H54 (cell line): ENCODE data around the gene CELF1.

Experiments
- DNase-seq: peaks from one replicate; pipeline ENCODE4 v3.0.0; 2011; ENCODE audit warnings: low spot score, mixed read lengths; ENCODE audit not compliant: insufficient read length
- FAIRE-seq: peaks from 3 replicates; lab custom pipeline; 2011; peaks lifted over from hg19 to GRCh38; lab: Jason Lieb, UNC
- POLR2A ChIP-seq: IDR thresholded peaks from 2 replicates; pipeline ENCODE4 v1.6.1; 2011; ENCODE audit warnings: low read depth, mild to moderate bottlenecking, low read length

The CELF1 gene

DNA sequence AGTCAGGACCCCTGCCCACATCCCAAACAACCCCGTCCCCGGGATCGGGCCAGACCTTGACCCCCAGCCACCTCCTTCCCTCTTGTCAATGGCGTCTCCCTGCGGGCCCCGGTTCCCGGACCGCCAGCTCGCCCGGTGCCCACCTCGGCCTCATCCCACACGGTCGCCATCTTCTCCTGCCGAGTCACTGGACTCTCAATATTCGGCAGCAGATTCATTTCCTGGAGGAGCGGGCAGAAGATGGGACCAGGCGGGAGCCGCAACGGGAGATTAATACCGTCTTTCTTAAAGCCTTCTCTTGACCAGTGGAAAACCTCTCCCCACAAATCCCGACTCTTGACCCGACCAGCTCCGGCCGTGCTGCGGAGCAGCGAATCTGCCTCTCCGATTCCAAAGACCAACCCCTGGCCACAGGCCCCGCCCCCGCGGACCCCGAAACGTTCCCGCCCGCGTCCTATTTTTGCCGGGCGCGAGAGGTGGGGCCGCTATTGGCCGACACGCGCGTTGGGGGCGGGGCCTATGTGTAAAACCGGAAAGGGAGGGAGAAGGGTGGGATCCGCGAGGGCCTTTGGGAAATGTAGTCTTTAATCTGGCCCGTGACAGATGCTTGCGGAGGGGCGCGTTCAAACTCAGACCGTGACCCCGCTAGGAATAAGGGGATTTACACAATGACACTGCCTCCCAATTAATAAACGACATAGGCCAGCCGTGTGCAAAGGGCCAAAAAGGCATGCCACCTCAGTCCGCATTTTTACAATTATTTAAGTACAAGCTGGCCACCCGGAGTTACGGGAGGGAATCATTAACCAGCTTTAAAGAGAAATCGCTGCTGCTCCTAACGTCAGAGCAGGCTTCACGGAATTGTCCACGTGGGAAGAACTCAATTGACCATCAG lies 126.6 kb downstream of the CELF1 start, which contains the start of gene PSMC3:
Gene PSMC3 (minus strand): TSS at position 378 of the 895 bp plus-strand sequence. CDS start 160 bp downstream, at position 218.
- FAIRE-seq: no peak
- DNase-seq: peak; percentile 82
- TF ChIP-seq POLR2A: peak; percentile 70

DNA sequence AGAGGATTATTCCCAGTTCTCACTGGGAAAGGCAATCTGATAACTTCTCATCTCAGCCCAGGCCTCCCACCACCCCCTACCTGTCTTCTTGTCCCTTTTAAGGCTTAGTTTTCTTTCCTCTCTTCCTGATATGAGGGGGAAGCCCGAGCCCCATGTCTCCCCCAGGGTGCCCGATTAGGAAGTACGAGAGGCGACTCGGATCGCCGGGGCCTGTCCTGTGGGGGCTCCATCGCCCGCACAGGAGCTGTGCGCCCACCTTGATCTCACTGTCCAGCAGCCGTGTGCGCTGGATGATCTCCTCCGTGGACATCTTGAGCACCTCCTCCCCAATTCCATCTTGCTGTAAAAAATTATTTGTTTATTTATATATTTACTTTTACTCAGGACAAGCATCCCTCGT lies 127.3 kb downstream of the CELF1 start:
- DNase-seq (no peak), FAIRE-seq (no peak)
- TF ChIP-seq POLR2A: no peak

DNA sequence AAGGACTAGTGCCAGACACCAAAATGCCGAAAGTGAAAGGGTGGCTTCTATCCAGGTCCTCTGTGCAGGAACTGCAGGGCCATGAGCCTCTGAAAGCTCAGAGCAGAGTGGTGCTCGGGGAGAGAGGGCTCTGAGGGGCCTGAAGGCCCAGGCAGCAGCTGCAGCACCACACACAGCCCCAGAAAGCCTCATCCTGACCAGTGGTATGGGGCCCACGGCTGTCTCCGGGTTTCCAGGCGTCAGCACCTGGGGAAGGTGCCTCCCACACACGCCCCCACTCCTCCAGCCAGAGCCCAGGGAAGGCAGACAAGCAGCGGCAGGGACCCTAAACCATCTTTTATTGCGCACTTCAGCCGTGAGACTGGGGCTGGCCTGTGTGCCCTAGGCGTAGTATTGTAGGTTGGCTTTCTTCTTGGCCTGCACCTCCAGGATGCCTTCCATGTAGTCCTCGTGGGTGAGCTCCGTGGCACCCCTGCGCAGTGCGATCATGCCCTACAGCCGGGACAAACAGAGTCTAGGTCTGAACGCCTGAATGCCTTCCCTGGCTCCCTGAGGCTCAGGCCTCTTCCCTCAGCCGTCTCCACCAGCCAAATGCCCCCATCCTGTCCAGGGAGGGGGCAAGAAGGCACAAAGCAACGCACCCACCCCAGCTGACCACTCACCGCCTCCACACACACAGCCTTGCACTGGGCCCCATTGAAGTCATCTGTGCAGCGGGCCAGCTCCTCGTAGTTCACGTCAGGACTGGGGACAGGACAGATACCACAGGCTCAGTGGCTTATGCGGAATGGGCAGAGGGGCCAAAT lies 134.3 kb downstream of the CELF1 start:
- TF ChIP-seq POLR2A: no peak
- no peak for FAIRE-seq
- DNase-seq: no peak

DNA sequence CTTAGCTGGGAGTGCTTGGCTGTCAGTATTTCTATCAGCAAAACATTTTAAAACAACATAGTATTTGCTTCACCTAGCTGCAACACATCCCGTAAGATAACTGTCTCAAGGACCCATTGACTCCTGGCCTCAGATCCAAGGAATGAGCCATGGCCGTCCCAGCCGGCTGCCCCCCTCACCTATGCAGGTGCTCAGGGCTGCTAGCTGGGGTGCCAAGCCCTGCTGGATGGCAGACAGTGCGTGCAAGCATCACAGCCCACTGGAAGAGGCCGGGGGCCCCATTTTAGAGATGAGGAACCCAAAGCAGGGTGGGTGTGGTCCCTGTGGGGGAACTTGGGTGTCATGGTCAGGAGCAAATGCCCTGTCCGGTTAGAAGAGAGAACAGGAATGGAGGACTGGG lies 135.2 kb downstream of the CELF1 start:
- no peak for FAIRE-seq
- TF ChIP-seq POLR2A: no peak
- DNase-seq: no peak

DNA sequence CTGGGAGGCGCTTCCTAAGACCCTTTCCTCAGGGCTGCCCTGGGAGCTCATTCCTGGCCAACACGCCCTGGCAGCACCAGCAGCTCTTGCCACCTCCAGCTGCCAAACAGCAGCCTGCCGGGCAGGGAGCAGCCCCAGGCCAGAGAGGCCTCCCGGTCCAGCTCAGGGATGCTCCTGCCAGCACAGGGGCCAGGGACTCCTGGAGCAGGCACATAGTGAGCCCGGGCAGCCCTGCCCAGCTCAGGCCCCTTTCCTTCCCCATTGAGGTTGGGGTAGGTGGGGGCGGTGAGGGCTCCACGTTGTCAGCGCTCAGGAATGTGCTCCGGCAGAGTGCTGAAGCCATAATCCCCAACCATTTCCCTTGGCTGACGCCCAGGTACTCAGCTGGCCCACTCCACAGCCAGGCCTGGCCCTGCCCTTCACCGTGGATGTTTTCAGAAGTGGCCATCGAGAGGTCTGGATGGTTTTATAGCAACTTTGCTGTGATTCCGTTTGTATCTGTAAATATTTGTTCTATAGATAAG lies 136.9 kb downstream of the CELF1 start:
- DNase-seq (peak; percentile 96), FAIRE-seq (peak; percentile 50)
- TF ChIP-seq POLR2A: no peak
